Stimulated activated memory B cell treated with anti-CD40 and anti-IgM and Interleukin-4, amounts not matched to agents 10 μg/mL and 1 μg/mL and 100 μg/mL, for 72 hours (primary cell): ENCODE results near the gene PARP9.

Experiments
- ATAC-seq: fragments of 150-1000 bp; cut with Tn5 transposase; 2 replicates; pipeline ENCODE4 v1.10.0; 2021
- H3K27ac Mint-ChIP-seq: one replicate; pipeline ENCODE4 v1.8.0; 2022; ENCODE audit warnings: mild to moderate bottlenecking, mixed read lengths
- H3K27me3 Mint-ChIP-seq: one replicate; pipeline ENCODE4 v1.8.0; 2022; ENCODE audit warnings: mixed read lengths
- H3K36me3 Mint-ChIP-seq: one replicate; pipeline ENCODE4 v1.8.0; 2022; ENCODE audit warnings: mixed read lengths
- H3K4me1 Mint-ChIP-seq: one replicate; pipeline ENCODE4 v1.8.0; 2022; ENCODE audit warnings: mixed read lengths
- H3K4me3 Mint-ChIP-seq: one replicate; pipeline ENCODE4 v1.8.0; 2022; ENCODE audit warnings: mild to moderate bottlenecking, moderate library complexity, mixed read lengths
- H3K9me3 Mint-ChIP-seq: one replicate; pipeline ENCODE4 v1.8.0; 2022; ENCODE audit warnings: mixed read lengths

PARP9 gene

GRCh38 chr3:122496508-122496907, 67.6 kb downstream of the PARP9 start:
- H3K36me3 Mint-ChIP-seq = peaks cover 35% of the 10 kb centered on the region
- no peaks in the 10 kb centered on the region for H3K9me3 Mint-ChIP-seq
- ATAC-seq = no peak
- H3K27me3 Mint-ChIP-seq = no peaks in the 10 kb centered on the region
- no peak overlapping the region for H3K27ac Mint-ChIP-seq
- peaks cover 47% of the 10 kb centered on the region for H3K4me1 Mint-ChIP-seq
- no peak overlapping the region for H3K4me3 Mint-ChIP-seq

GRCh38 chr3:122493296-122493695, 70.8 kb downstream of the PARP9 start:
- H3K36me3 Mint-ChIP-seq = peaks cover 48% of the 10 kb centered on the region
- H3K4me3 Mint-ChIP-seq = no peak overlapping the region
- H3K4me1 Mint-ChIP-seq = peaks cover 31% of the 10 kb centered on the region
- ATAC-seq = no peak
- no peaks in the 10 kb centered on the region for H3K27me3 Mint-ChIP-seq
- H3K27ac Mint-ChIP-seq = no peak overlapping the region
- no peaks in the 10 kb centered on the region for H3K9me3 Mint-ChIP-seq

- Mint-ChIP-seq H3K27me3 (no peaks in the 10 kb centered on the region), H3K4me3 (no peak overlapping the region), H3K36me3 (peaks cover 48% of the 10 kb centered on the region), H3K27ac (no peak overlapping the region), H3K4me1 (peaks cover 17% of the 10 kb centered on the region), H3K9me3 (no peaks in the 10 kb centered on the region)
- no peak for ATAC-seq
These were observed 75.7 kb downstream of the PARP9 start for GRCh38 chr3:122488262-122488973.

GRCh38 chr3:122484985-122485384, 79.1 kb downstream of the PARP9 start:
- ATAC-seq = no peak
- Mint-ChIP-seq H3K4me3 (no peak overlapping the region), H3K27ac (no peak overlapping the region), H3K27me3 (no peaks in the 10 kb centered on the region), H3K9me3 (no peaks in the 10 kb centered on the region), H3K36me3 (peaks cover 43% of the 10 kb centered on the region), H3K4me1 (peaks cover 34% of the 10 kb centered on the region)

- no peak overlapping the region for H3K4me3 Mint-ChIP-seq
- H3K4me1 Mint-ChIP-seq = peaks cover 44% of the 10 kb centered on the region
- H3K9me3 Mint-ChIP-seq = no peaks in the 10 kb centered on the region
- no peak for ATAC-seq
- H3K27ac Mint-ChIP-seq = no peak overlapping the region
- H3K36me3 Mint-ChIP-seq = peaks cover 33% of the 10 kb centered on the region
- H3K27me3 Mint-ChIP-seq = no peaks in the 10 kb centered on the region
These were observed 82.7 kb downstream of the PARP9 start for GRCh38 chr3:122481390-122481789.
